UCSD-AML1 (cell line): Measurements from ENCODE around the gene PPP2R3B.

Experiments used
- DNase-seq: peaks from one replicate; lab custom pipeline; 2025; ENCODE audit not compliant: unreplicated experiment; lab: John Stamatoyannopoulos, UW

The PPP2R3B gene

GRCh38 chrX:371907-372306 is 14.8 kb downstream of the PPP2R3B start:
- no peak for DNase-seq

- no peak for DNase-seq
Measured at GRCh38 chrX:370963-371745, 15.6 kb downstream of the PPP2R3B start.

- DNase-seq, result no peak
Measured at GRCh38 chrX:370244-370962, 16.3 kb downstream of the PPP2R3B start.

GRCh38 chrX:369563-370101 is 17.1 kb downstream of the PPP2R3B start:
- no peak for DNase-seq

GRCh38 chrX:368811-369562 is 17.7 kb downstream of the PPP2R3B start:
- no peak for DNase-seq

GRCh38 chrX:367866-368265 is 18.8 kb downstream of the PPP2R3B start:
- no peak for DNase-seq

GRCh38 chrX:367349-367748 is 19.4 kb downstream of the PPP2R3B start:
- no peak for DNase-seq

GRCh38 chrX:363621-364375 is 22.9 kb downstream of the PPP2R3B start:
- no peak for DNase-seq

- no peak for DNase-seq
Measured at GRCh38 chrX:362937-363620, 23.6 kb downstream of the PPP2R3B start.

- no peak for DNase-seq
Measured at GRCh38 chrX:362351-362750, 24.4 kb downstream of the PPP2R3B start.

- no peak for DNase-seq
Measured at GRCh38 chrX:361231-362145, 25.2 kb downstream of the PPP2R3B start.

GRCh38 chrX:360496-361150 is 26.1 kb downstream of the PPP2R3B start:
- DNase-seq, result no peak

- DNase-seq, result no peak
Measured at GRCh38 chrX:358651-359143, 28.0 kb downstream of the PPP2R3B start.

- DNase-seq, result peak; percentile 25
Measured at GRCh38 chrX:357693-358471, 28.8 kb downstream of the PPP2R3B start.

GRCh38 chrX:357035-357692 is 29.5 kb downstream of the PPP2R3B start:
- no peak for DNase-seq

- no peak for DNase-seq
Measured at GRCh38 chrX:356385-357034, 30.2 kb downstream of the PPP2R3B start.
